Measurements from ENCODE around the gene XPNPEP1. TPM values are rescaled to one million over a fixed set of nuclear protein-coding genes. Genes with fewer than 3 reads are reported as not detected.

XPNPEP1 gene
- total and polyA plus RNA-seq, 12 donors = 17.8 to 103 (median 58.4) TPM

GRCh38 chr10:109934958-109935793, 11.9 kb upstream of the XPNPEP1 start:
- DNase-seq = peak in 3 of 7 donors; percentile 9 to 58 (median 22)
- H3K27ac ChIP-seq = peak overlapping the region in 1 of 5 donors; percentile 40
- WGBS, 4 donors = 63 to 78% (median 73%) methylated on average over 5 of the region's 5 CpGs

GRCh38 chr10:109933984-109934565, 10.8 kb upstream of the XPNPEP1 start:
- H3K36me3 ChIP-seq (replicated peaks in 1 of 2) = no peaks in the 10 kb centered on the region
- no peak overlapping the region for H3K27ac ChIP-seq
- no peak for TF ChIP-seq POLR2A (IDR thresholded peaks at IDR 0.05)
- no peak for TF ChIP-seq CTCF (IDR thresholded peaks at IDR 0.05)
- H3K9me3 ChIP-seq (replicated peaks in 1 of 3) = no peaks in the 10 kb centered on the region
- intact Hi-C loops (cut with DNase I) = no loop called here
- H3K27me3 ChIP-seq = no peaks in the 10 kb centered on the region
- H3K4me3 ChIP-seq = no peak overlapping the region
- no peak for DNase-seq
- no peaks in the 10 kb centered on the region for H3K4me1 ChIP-seq (replicated peaks in 1 of 2)
- WGBS, 4 donors = 72 to 83% (median 78%) methylated on average over 5 of the region's 5 CpGs

More at GRCh38 chr10:109934958-109935793, 11.9 kb upstream of the XPNPEP1 start:
- H3K4me1 ChIP-seq (replicated peaks in 1 of 2) = no peaks in the 10 kb centered on the region
- H3K4me3 ChIP-seq = no peak overlapping the region
- TF ChIP-seq POLR2A (IDR thresholded peaks at IDR 0.05) (no peak), CTCF (IDR thresholded peaks at IDR 0.05) (no peak)
- intact Hi-C loops (cut with DNase I) = no loop called here
- no peaks in the 10 kb centered on the region for H3K9me3 ChIP-seq (replicated peaks in 1 of 3)
- no peaks in the 10 kb centered on the region for H3K27me3 ChIP-seq
- H3K36me3 ChIP-seq (replicated peaks in 1 of 2) = no peaks in the 10 kb centered on the region

GRCh38 chr10:109932968-109933367, 9.7 kb upstream of the XPNPEP1 start:
- Histone ChIP-seq H3K4me1 (replicated peaks in 1 of 2) (peaks cover 0 to 3% of the 10 kb centered on the region in 2 donors), H3K27me3 (no peaks in the 10 kb centered on the region), H3K9me3 (replicated peaks in 1 of 3) (no peaks in the 10 kb centered on the region), H3K27ac (no peak overlapping the region), H3K36me3 (replicated peaks in 1 of 2) (no peaks in the 10 kb centered on the region), H3K4me3 (no peak overlapping the region)
- intact Hi-C loops (cut with DNase I) = no loop called here
- TF ChIP-seq CTCF (IDR thresholded peaks at IDR 0.05) = no peak
- no peak for TF ChIP-seq POLR2A (IDR thresholded peaks at IDR 0.05)
- 79 to 88% (median 79%) methylated on average over 3 of the region's 3 CpGs for WGBS, 4 donors
- no peak for DNase-seq

- WGBS, 4 donors = 91 to 100% (median 93%) methylated on average over 1 of the region's 1 CpG
- H3K4me3 ChIP-seq = no peak overlapping the region
- no peak for DNase-seq
- intact Hi-C loops (cut with DNase I) = no loop called here
- TF ChIP-seq POLR2A (IDR thresholded peaks at IDR 0.05) (no peak), CTCF (IDR thresholded peaks at IDR 0.05) (no peak)
- no peaks in the 10 kb centered on the region for H3K36me3 ChIP-seq (replicated peaks in 1 of 2)
- H3K4me1 ChIP-seq (replicated peaks in 1 of 2) = peaks cover 0 to 3% of the 10 kb centered on the region in 2 donors
- no peak overlapping the region for H3K27ac ChIP-seq
- no peaks in the 10 kb centered on the region for H3K9me3 ChIP-seq (replicated peaks in 1 of 3)
- H3K27me3 ChIP-seq = no peaks in the 10 kb centered on the region
Observed at GRCh38 chr10:109932391-109932790, 9.1 kb upstream of the XPNPEP1 start.

Measured in adrenal gland (tissue), 12 donors.